HG03025 (cell line): ENCODE results near the gene CNN2.
A peak's percentile ranks its signal among the peaks of the same experiment; 100 is the strongest.

Experiments
- ATAC-seq: cut with Tn5 transposase; IDR thresholded peaks from one replicate; pipeline ENCODE4 v1.9.1; 2021; ENCODE audit warnings: mild to moderate bottlenecking, moderate library complexity; ENCODE audit not compliant: unreplicated experiment, low FRiP score

Gene CNN2

DNA sequence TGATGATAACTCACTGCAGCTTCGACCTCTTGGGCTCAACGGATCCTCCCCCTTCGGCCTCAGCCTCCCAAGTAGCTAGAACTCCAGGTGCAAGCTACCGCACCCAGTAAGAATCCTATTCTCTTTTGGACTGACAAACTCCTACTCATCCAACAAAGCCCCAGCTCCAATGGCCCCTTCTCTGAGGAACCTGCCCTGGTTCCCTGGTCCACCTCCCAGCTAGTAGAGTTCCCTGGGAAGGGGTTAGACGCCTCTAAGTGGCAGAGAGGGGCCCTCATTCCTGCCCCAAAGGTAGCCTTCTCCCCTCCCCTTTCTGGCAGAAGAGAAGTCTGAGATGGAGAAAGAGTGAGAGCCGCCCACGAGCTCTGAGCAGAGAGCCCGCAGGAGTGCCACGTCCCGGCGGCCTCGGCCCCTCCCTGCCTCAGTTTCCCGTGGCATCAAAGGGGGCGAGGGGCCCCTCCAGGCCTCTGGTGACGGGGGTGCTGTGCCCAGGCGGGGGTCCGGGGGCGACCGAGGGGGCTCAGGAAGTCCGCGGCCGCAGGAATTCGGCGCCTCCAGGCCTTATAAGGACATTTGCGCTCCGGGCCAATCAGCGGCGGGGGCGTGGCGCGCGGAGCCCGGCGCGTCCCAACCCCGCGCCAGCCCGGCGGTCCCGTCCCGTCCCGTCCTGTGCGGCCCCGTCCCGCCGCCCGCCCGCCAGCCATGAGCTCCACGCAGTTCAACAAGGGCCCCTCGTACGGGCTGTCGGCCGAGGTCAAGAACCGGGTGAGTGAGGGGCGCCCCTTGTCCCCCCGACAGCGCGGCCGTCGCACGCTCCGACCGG, at the start of gene CNN2:
Gene CNN2, plus strand, starts transcription at position 649 of the 823 bp plus-strand sequence. Its CDS starts 54 bp downstream, at position 703.
- no peak for ATAC-seq

DNA sequence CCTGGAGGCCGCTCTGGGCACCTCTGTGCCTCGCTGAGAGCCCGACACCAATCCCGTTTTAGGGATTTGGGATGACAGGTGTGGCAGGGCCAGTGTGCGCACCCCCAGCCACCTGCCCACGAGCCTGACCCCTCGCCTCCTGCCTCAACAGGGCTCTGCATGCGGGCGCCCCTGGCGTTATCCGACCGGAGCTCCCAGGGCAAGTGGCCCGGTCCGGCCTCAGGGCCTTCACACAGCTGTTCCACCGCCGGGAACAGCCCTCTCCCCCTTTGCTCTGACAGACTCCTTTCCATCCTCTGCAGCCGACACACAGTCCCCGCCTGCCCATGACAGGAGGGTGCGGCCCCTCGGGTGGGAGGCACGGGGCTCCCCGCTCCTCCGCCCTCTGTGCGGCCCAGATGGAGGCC, 49.3 kb upstream of the CNN2 start:
- ATAC-seq = no peak

DNA sequence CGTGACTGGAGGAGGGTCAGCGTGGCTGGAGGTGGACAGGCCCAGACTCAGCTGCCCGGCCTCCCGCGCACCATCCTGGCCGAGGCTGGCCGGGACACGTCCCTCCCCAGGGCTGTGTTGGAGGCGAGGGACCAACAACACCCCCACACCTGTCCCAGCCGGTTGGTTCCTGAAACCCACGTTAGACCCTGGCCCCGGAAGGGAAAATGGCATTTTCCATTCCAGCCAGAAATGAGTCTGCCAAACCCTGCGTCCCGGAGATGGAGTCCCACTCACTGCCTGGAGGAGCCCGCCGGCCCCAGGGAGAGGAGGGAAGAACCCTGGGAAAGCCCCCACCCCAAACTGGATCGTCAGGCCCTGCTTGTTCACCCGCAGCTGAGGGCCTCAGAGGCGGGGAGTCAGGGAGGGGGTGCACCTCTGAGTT, 47.1 kb upstream of the CNN2 start:
- ATAC-seq = no peak

GRCh38 chr19:980133-980998, 46.0 kb upstream of the CNN2 start:
- ATAC-seq = no peak

DNA sequence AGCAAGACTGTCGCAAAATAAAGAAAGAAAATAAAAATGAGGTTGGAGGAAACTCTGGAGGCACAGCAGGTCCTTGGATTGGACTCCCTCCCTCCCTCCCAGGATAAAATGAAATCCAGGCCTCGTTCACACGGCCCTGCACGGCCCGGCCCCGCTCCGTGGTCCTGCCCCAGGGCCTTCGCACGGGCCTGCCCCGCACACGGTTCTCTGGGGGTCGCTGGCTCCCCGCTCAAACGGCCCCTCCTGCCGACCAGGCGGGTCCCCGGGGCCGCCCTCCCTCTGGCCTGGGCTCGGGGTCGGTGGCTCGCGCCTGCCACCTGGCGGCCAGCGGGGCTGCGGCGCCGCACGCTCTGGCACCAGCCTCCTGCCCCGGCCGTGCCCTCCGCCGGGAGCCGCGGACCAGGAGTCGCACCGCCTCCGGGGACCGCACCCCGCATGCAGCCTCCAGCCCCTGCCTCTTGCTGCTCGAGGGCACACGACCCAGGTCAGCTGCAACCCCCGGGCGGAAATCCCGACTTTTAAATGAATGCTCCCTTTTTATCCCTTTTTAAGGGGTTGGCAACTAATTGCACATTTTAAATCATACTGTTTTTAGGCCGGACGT, 43.7 kb upstream of the CNN2 start:
- no peak for ATAC-seq

- peak; percentile 52 for ATAC-seq
Measured at GRCh38 chr19:984165-984967, 42.0 kb upstream of the CNN2 start, which contains the start of gene WDR18. WDR18 (plus strand) TSS chr19:984345; CDS start chr19:984354, 9 bp downstream.

- no peak for ATAC-seq
Measured at GRCh38 chr19:986083-986482, 40.3 kb upstream of the CNN2 start.

- ATAC-seq = no peak
Measured at GRCh38 chr19:988081-988480, 38.3 kb upstream of the CNN2 start.

DNA sequence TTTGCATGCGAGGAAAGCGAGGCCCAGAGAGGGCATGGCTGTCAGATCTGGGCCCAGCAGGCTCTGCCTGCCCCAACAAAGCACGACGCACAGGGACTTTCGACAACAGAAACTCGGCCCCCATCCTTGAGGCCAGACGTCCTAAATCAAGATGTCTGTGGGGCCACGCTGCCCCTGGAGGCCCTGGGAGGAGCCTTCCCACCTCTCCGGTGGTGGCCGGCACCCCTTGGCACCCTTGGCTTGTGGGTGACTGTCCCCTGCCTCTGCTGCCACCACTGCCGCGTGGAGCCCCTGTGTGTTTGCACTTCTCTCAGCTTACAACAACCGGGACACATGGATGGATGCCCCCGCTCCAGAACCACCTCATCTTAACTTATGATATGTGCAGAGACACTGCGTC, 37.9 kb upstream of the CNN2 start:
- ATAC-seq = no peak

DNA sequence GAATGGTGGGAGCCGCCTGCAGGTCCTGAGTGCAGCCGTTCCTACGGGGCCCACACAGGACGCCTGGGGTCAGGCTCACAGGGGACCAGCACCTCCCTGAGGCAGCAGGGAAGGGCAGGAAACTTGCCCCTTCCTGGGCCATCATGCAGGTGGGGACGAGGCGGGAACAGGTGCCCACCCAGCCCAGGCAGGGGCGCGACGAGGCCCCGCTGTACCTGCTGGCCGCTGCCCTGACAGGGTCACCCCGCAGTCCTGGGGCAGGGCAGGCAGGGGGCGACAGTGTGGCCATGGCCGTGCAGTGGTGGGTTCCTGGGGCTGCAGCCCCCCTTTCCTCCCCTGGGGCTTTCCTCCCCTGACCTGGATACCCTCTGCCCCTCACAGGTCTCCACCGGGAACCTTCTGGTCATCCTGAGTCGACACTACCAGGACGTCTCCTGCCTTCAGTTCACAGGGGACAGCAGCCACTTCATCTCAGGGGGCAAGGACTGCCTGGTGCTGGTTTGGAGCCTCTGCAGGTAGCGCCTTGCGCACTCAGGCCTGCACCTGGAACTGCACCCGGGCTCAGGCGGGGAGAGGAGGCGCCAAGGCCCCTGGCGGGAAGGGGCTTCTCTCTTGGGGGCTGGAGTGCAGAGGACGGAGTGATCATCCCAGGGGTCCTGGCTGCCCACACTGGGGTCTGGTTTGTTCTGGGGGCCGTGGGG, 36.9 kb upstream of the CNN2 start:
- no peak for ATAC-seq

DNA sequence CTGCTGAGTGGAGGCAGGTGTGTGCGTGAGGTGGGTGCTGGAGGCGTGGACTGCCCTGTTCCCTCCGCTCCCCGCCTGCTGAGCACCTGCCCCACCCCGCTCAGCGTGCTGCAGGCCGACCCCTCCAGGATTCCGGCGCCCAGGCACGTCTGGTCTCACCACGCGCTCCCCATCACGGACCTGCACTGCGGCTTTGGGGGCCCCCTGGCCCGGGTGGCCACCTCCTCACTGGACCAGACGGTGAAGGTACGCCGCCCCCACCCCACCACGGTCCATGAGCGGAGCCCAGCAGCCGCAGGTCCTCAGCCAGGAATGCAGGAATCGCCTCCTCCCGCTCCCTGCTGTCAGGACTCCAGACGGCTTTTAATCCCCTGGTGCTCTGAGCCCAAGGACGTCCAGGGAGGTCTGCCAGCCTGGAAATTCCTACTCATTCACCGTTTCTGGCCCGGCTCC, 36.3 kb upstream of the CNN2 start:
- no peak for ATAC-seq

DNA sequence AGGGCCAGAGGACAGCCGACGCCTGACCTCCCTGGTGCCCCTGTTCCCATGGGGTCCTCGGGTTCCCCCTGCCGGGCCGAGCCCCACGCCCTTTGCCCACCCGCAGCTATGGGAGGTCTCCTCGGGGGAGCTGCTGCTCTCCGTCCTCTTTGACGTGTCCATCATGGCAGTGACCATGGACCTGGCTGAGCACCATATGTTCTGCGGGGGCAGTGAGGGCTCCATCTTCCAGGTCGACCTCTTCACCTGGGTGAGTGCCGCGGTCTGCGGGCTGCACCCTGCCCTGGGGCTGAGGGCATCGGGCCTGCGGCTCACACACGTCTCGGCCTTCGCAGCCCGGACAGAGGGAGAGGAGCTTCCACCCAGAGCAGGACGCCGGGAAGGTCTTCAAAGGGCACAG, 35.7 kb upstream of the CNN2 start:
- ATAC-seq = no peak

DNA sequence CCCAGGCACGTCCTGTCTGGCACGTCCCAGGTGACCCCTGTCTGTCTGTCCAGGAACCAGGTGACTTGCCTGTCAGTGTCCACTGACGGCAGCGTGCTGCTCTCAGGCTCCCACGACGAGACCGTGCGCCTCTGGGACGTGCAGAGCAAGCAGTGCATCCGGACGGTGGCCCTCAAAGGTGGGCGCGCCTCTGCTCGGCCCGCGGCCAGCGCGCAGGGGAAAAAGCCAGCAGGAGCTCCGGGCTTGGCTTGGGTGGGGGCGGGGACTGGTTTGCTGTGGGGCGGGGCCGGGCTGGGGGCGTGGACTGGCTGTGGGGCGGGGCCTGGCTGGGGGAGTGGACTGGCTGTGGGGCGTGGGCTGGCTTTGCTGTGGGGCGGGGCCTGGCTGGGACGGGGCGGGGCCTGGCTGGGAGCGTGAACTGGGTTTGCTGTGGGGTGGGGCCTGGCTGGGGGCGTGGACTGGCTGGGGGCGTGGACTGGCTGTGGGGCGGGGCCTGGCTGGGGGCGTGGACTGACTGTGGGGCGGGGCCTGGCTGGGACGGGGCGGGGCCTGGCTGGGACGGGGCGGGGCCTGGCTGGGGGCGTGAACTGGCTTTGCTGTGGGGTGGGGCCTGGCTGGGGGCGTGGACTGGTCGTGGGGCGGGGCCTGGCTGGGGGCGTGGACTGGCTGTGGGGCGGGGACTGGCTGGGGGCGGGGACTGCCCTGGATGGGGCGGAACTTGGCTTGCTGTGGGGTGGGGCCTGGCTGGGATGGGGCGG, 35.1 kb upstream of the CNN2 start:
- ATAC-seq = no peak

- ATAC-seq = no peak
Measured at GRCh38 chr19:991932-992669, 34.3 kb upstream of the CNN2 start.

- no peak for ATAC-seq
Measured at GRCh38 chr19:992670-993055, 33.7 kb upstream of the CNN2 start.

DNA sequence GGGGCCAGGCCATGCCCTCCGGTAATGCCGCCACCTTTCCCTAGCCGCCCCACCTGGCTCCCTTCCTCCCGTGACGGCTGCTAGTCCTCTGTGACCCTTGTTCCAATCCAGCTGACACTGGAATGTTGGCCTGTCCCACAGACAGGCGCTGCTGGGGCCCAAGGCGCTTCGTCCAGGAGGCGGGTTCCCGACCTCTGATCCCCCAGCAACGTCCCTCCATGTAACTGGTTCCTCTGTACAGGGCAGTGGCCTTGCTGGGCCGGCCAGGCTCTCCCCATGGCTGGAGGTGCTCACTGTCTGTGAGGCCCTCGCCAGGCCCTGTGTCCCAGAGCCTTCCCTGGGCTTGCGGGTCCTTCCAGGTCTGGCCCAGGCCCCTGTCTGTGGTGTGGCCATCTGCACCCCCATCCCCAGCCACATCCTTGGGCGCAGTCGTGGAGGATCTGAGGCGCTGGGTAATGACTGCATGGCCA, 33.0 kb upstream of the CNN2 start:
- no peak for ATAC-seq

DNA sequence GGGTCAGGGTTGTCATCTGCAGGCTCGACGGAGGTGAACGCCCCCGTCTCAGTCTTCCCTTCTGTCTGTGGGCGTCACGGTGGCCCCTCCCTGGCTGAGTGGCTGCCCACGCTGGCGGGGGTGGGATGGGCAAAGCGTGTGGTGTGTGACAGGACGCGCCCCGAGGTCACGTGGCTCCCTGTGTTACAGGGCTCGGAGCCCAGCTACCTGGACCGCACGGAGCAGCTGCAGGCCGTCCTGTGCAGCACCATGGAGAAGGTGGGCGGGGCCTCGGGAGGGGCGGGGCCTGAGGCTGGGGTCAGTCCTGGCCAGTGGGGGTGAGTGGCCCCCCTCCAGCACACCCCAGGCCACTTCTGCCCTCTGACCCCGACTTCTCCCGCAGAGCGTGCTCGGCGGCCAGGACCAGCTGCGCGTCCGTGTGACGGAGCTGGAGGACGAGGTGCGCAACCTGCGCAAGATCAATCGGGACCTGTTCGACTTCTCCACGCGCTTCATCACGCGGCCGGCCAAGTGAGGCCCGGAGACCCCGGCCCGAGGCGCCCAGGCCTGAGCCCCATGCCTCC, 32.5 kb upstream of the CNN2 start:
- no peak for ATAC-seq

- no peak for ATAC-seq
Measured at GRCh38 chr19:994516-994915, 31.9 kb upstream of the CNN2 start.
